Mucosa of rectum (tissue), 2 donors: ENCODE data around the gene FAM124A.
"Not testable (repeated sequence)": the region's sequence is repeated elsewhere in the genome, so short reads cannot be mapped to it uniquely, and the experiment has no call there.

Experiments used
- H3K27ac ChIP-seq, 2 donors: one replicate each; pipeline ENCODE4 v1.7.0; 2013; ENCODE audit warnings: inconsistent platforms in 2 of 2, low read depth in 2 of 2, low read length in 2 of 2
- H3K27me3 ChIP-seq, 2 donors: one replicate each; pipeline ENCODE4 v1.7.0; 2013; ENCODE audit warnings: low read length in 2 of 2; ENCODE audit not compliant: control insufficient read depth in 2 of 2, insufficient read depth in 2 of 2
- H3K36me3 ChIP-seq, 2 donors: one replicate each; pipeline ENCODE4 v1.7.0; 2013; ENCODE audit warnings: low read length in 2 of 2; ENCODE audit not compliant: control insufficient read depth in 2 of 2, insufficient read depth in 2 of 2
- H3K4me1 ChIP-seq, 2 donors: one replicate each; pipeline ENCODE4 v1.7.0; 2013; ENCODE audit warnings: low read length in 2 of 2, mild to moderate bottlenecking in 1 of 2; ENCODE audit not compliant: control insufficient read depth in 2 of 2, insufficient read depth in 2 of 2
- H3K4me3 ChIP-seq, 2 donors: one replicate each; pipeline ENCODE4 v1.7.0; 2013; ENCODE audit warnings: low read length in 2 of 2
- H3K9ac ChIP-seq, 2 donors: one replicate each; pipeline ENCODE4 v1.7.0; 2013; ENCODE audit warnings: low read length in 2 of 2, low read depth in 1 of 2, mild to moderate bottlenecking in 1 of 2
- H3K9me3 ChIP-seq, 2 donors: one replicate each; pipeline ENCODE4 v1.7.0; 2013; ENCODE audit warnings: low read length in 2 of 2; ENCODE audit not compliant: control insufficient read depth in 2 of 2
- donor health status: healthy.
- donor health status: Normal muscosa, but diverticular disease.

The FAM124A gene

DNA sequence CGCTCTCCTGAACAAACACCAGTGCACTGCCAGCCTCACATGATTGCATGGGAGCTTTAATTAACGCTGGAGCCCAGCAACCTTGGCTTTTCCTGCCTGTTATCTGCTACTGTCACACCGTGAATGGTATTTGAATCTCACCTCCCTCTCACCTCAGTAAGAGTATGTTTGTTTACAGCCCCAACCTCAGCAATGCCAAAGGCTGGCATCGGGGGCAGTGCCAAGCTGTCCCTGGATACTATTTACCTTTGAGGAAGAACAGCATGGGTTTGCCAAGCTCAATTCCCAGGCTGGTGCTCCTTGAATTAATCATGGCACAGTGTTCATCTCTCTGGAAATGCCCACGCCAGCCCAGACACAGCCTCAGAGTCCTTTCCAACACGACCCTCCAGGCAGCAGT is 60.1 kb downstream of the FAM124A start:
- no peaks in the 10 kb centered on the region for H3K9me3 ChIP-seq
- no peak overlapping the region for H3K4me3 ChIP-seq
- no peaks in the 10 kb centered on the region for H3K36me3 ChIP-seq
- no peak overlapping the region for H3K27ac ChIP-seq
- H3K4me1 ChIP-seq = peaks cover 0 to 2% of the 10 kb centered on the region in 2 donors
- H3K27me3 ChIP-seq = no peaks in the 10 kb centered on the region
- no peak overlapping the region for H3K9ac ChIP-seq

DNA sequence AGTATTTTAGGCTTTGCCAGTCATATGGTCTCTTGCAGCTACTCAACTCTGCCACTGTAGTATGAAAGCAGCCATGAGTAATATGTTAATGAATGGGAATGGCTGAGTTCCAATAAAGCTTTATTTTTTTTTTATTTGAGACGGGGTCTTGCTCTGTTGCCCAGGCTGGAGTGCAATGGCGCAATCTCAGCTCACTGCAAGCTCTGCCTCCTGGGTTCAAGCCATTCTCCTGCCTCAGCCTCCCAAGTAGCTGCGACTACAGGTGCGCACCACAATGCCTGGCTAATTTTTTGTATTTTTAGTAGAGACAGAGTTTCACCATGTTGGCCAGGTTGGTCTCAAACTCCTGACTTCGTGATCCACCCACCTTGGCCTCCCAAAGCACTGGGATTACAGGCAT is 60.7 kb downstream of the FAM124A start:
- not testable (repeated sequence) for H3K27me3 ChIP-seq, H3K4me3 ChIP-seq, H3K9ac ChIP-seq, H3K36me3 ChIP-seq, H3K4me1 ChIP-seq, H3K27ac ChIP-seq, H3K9me3 ChIP-seq

DNA sequence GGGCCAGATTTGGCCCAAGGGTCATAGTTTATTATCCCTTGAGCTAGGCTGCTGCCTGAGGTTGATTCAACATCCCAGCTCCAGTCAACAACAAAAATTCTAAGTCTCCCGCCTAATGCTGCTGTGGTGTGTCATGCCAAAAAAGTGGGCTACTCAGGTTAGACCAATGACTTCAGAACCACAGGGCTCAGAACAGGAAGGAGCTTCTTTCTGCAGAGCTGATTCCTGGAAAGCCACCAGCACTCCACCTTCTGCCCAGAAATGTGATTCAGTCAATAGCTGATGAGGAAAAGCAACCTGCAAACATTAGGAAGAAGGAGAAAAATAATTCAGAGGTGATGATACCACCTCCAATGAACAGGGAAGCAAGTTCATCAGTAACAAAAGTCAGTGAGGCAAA is 61.2 kb downstream of the FAM124A start:
- H3K36me3 ChIP-seq = no peaks in the 10 kb centered on the region
- no peaks in the 10 kb centered on the region for H3K9me3 ChIP-seq
- H3K27me3 ChIP-seq = no peaks in the 10 kb centered on the region
- H3K4me1 ChIP-seq = peaks cover 0 to 2% of the 10 kb centered on the region in 2 donors
- no peak overlapping the region for H3K4me3 ChIP-seq
- no peak overlapping the region for H3K9ac ChIP-seq
- no peak overlapping the region for H3K27ac ChIP-seq

GRCh38 chr13:51284339-51284738 is 62.1 kb downstream of the FAM124A start:
- no peak overlapping the region for H3K27ac ChIP-seq
- no peak overlapping the region for H3K4me3 ChIP-seq
- H3K36me3 ChIP-seq = no peaks in the 10 kb centered on the region
- H3K4me1 ChIP-seq = peaks cover 0 to 2% of the 10 kb centered on the region in 2 donors
- H3K9me3 ChIP-seq = no peaks in the 10 kb centered on the region
- no peak overlapping the region for H3K9ac ChIP-seq
- no peaks in the 10 kb centered on the region for H3K27me3 ChIP-seq

DNA sequence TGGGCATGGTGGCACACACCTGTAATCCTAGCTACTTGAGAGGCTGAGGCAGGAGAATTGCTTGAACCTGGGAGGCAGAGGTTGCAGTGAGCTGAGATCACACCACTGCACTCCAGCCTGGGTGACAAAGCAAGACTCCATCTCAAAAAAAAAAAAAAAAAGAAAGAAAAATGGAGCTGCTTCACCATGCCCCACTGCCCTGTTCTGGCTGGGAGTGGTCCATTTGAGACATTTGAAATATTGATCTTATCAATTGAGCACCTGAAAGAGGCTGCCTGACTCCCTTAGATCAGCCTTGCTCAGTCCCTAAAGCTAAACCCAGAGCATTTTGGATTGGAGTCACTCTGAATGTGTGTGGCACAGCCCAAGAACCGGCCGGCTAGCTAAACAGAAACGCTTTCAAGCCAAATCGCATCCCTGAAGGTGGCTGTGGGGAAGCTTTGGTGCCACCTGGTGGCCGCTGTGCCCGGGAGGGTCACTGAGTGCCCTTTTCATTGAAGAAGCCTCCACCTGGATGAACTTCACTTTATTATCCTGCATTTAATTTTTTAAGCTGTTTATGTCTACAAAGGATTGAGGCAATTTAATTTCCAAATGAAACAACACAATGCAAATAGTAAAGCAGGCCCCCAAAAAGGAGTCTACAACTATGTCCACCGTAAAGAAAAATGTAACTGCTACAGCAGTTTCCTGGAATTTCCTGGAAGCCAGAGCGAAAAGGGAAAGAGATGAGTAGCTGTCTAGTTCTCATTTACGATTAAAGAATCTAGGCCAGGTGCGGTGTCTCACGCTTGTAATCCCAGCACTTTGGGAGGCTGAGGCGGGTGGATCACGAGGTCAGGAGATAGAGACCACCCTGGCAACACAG is 64.2 kb downstream of the FAM124A start:
- H3K36me3 ChIP-seq = no peaks in the 10 kb centered on the region
- no peaks in the 10 kb centered on the region for H3K27me3 ChIP-seq
- no peaks in the 10 kb centered on the region for H3K9me3 ChIP-seq
- H3K27ac ChIP-seq = no peak overlapping the region
- no peak overlapping the region for H3K9ac ChIP-seq
- H3K4me3 ChIP-seq = no peak overlapping the region
- H3K4me1 ChIP-seq = peaks cover 0 to 2% of the 10 kb centered on the region in 2 donors

DNA sequence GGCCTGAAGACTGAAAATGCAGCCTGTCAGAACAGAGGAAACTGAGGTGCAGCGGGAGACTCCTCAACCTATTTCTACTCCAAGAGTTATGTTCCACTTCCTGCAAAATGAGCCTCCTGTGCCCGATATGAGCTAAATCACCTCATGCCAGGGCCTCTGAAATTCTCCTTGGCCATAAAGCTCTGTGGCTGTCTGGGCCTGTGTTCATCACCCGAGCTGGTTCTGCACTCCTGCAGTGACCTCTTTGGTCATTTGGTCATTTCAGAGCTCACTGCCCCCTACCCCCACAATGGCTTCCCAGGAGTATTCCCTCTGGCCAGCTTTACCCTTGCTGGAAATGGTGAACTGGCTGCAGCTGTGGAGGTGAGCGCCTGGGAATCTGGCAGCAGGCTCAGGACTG is 65.6 kb downstream of the FAM124A start:
- Histone ChIP-seq H3K36me3 (no peaks in the 10 kb centered on the region), H3K9ac (no peak overlapping the region), H3K4me1 (peaks cover 0 to 2% of the 10 kb centered on the region in 2 donors), H3K9me3 (no peaks in the 10 kb centered on the region), H3K27ac (no peak overlapping the region), H3K4me3 (no peak overlapping the region), H3K27me3 (no peaks in the 10 kb centered on the region)

DNA sequence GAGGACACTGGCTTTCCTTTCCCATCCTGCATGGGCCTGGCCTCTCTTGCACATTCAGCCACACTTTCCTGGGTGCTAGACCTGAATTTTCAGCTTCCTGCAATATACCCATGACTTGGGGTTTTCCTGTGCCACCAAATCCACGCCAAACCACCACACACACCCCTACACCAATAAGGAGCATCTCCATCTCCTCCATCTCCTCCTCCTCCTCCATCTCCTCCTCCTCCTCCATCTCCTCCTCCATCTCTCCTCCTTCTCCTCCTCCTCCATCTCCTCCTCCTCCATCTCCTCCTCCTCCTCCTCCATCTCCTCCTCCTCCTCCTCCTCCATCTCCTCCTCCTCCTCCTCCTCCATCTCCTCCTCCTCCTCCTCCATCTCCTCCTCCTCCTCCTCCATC is 66.1 kb downstream of the FAM124A start:
- not testable (repeated sequence) for H3K9me3 ChIP-seq, H3K27ac ChIP-seq, H3K27me3 ChIP-seq, H3K4me1 ChIP-seq, H3K4me3 ChIP-seq, H3K36me3 ChIP-seq, H3K9ac ChIP-seq

DNA sequence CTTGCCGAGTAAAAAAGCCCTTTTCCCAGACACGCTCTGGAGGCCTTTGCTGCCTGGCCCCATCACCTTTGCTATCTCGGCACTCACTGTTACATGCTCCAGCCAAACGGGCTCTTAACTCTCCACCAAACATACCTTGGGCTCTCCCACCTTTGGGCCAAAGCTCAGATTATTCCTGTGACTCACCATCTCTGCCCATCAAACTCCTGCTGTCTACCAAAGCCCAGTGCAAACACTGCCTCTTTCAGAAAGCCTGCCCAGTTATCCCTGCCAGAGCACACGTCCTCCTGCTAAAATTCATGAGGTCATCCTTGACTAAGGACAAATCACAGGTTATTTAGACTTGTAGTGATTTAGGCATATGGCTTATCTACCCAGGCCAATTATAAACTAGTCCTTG is 69.1 kb downstream of the FAM124A start:
- H3K4me3 ChIP-seq = no peak overlapping the region
- H3K9ac ChIP-seq = no peak overlapping the region
- no peaks in the 10 kb centered on the region for H3K27me3 ChIP-seq
- no peak overlapping the region for H3K27ac ChIP-seq
- no peaks in the 10 kb centered on the region for H3K9me3 ChIP-seq
- no peaks in the 10 kb centered on the region for H3K36me3 ChIP-seq
- H3K4me1 ChIP-seq = no peaks in the 10 kb centered on the region

DNA sequence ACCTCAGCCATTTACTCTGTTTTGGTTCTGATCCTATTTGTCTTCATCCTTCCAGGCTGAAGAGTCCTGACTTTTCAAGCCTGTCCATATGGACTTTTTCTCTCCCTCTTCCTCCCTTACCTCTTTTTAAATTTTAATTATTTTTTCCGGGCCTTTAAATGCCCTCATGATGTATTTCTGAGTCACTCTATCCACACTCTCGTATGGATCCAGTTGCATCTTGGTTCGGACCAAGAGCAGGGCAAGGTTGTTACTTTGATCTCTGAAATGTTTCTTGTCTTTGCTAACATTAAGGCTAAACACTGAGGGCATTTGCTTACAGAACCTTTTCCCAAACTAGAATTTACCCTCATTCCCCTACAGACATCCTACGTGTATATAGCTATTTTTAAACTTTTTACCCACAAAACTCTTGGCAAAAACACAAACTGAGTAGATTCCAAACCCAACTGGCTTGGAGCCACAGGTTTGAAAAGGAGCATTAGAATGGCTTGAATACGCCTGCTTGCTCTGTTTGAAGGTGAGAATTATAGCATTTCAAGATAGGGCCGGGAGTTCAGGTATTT is 69.9 kb downstream of the FAM124A start:
- H3K4me3 ChIP-seq = no peak overlapping the region
- H3K27ac ChIP-seq = no peak overlapping the region
- no peaks in the 10 kb centered on the region for H3K9me3 ChIP-seq
- no peak overlapping the region for H3K9ac ChIP-seq
- no peaks in the 10 kb centered on the region for H3K4me1 ChIP-seq
- no peaks in the 10 kb centered on the region for H3K36me3 ChIP-seq
- no peaks in the 10 kb centered on the region for H3K27me3 ChIP-seq

DNA sequence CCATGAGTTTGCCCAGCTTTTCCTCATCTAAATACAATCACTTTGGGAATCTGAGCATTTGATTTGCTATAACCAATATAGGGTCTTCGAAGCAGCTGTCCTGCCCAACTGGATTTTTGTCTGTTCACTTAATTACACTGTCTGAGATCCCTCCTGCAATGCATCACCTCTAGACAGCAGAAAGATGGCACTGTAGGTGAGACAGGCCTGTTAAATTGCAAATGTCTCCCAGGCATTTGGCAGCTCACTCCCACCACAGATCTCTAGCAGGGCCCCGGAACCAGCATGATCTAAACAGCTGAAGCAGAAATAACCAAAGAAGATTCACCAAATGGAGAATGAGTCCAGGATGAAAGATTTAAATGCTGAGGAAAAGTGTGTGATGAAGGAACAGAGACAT is 75.4 kb downstream of the FAM124A start:
- no peak overlapping the region for H3K27ac ChIP-seq
- H3K4me1 ChIP-seq = no peaks in the 10 kb centered on the region
- no peaks in the 10 kb centered on the region for H3K9me3 ChIP-seq
- H3K9ac ChIP-seq = no peak overlapping the region
- H3K36me3 ChIP-seq = no peaks in the 10 kb centered on the region
- no peak overlapping the region for H3K4me3 ChIP-seq
- no peaks in the 10 kb centered on the region for H3K27me3 ChIP-seq
